A172 (cell line): Measurements from ENCODE around the gene PSTPIP1. TPM values are rescaled to one million over a fixed set of nuclear protein-coding genes. Genes with fewer than 3 reads are reported as not detected.

Experiments
- DNase-seq: peaks from one replicate; pipeline ENCODE4 v3.0.0-alpha.2; 2015; ENCODE audit warnings: low spot score
- total RNA-seq: library from RNA; depleted of rRNA; stranded (reverse); fragments of >200 nt; shearing (Covaris generic); gene quantifications from 2 replicates; pipeline ENCODE4 v1.2.3, GENCODE V29; 2014

Gene PSTPIP1
- total RNA-seq, 1 experiment from 2014 or later: 0.33 TPM

DNA sequence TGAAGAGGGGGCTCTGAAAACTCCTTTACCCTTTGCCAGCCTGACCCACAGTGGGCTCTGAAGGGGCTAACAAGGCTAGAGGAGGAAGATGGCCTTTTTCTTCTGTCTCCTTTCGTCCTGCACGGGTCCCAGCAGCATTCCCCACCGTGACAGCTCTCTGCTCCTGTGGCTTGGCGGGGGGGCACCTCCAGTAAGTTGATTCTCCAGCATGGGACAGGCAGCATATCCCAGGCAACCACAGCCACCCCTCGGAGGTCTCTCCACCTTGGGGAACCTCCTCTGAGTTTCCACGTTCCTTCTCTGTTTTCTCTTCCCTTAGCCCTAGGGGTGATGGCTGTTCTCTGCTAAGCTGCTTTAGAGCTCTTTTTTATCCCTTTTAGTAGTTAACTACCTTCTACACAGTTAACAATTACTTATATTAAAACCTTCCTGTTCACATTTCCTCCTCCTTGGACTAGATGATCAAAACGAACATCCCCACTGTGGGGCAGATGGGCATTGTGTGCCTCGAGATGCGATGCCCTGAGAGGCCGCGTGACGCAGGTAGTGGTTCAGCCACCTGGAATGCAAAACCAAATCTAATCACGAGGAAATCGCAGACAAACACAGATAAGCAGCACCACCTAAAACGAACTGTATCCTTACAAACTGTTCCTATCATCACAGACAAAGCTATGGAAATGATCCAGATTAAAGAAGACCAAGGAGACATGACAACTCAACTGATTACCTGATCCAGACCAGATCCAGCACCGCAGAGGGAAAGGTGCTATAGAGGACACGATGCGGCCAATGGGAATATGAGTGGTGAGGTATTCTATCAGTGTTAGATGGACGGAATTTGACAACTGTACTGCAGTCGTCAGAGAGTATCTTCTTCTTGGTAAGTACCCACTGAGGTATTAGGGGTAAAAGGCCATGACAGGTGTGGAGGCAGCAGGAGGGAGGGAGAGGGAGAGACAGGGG, 48.3 kb downstream of the PSTPIP1 start:
- DNase-seq: no peak

DNA sequence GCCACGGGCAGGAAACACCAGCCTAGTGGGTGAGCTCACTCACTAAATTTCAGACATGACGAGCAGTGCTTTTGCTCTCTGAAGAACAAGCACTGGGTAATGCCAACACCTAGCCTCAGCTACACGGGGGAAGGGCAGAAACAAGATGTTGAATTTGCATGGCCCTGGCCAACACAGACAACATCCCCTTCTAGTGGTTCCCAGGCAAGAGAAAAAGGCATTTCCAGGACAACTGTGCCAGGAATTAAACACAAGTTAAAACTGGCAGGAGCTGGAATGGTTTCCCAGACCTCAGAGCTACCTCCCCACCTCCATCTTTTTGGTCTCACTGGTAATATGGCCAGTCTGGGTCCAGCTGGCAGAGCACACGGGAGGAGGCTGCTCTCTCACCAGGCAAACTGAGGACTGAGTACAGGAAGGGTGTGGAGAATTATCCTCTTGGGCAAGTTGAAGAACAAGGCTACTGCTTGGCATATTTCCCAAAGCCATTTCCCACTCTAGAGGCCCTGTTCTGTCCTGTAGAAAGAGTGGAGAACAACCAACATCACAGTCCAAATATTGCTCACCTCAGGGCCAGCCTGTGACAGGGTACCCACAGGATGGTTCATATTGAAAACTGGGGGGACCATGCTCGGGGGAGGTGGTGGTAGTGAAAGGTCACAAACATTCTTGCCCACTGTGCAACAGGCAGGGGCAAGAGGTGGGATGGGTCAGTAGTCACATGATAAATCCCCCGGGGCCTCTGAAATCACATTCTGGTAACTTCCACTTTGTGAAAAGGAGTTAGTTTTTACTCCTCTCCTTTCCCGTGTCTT, 49.5 kb downstream of the PSTPIP1 start:
- DNase-seq: no peak

DNA sequence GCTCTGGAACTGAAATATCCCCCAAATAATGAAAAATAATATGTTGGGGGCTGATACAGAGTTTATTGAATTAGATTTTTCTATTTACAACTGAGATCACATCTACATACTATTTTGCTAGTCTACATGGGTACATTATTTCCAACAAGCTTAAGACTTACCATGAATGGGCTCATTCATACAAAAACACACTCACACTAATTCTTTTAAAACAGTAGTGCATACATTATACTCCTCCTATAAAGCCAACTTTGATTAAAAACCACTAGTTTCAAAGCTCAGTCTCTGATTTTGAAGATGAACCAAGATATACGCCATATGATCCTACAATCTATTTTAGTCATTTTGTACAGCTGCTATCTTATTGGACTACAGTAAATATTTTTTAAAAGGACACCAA, 51.1 kb downstream of the PSTPIP1 start:
- DNase-seq: no peak

DNA sequence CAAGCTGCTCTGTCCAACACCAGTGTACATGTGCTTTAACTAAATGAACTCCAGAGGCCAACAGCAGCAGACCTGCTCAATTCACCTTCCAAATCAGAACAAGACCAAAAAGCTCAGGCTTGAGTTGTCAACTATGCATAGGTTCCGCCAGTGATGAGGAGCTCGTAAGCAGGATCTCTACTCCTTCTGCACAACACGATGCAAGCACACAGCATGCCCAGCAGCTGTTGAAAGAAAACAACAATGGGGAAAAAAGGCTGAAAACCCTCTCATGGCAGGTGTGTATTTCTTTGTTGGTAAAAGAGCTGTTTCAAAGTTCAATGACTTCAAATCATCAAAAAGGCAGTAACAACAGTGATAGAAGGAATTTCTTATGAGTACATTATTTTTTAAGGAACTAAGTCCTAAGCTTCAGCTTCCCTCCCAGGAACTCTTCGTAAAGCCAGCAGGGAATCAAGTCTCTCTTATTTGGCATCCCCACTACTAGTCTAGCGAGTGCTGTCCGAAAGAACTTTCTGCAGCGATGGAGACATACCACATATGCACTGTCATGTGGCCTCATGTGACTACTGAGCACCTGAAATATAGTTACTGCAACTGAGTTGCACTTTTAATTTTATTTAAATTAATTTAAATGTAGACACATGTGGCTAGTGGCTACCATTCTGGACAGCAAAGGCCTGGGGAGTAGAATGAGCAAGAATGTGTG, 51.9 kb downstream of the PSTPIP1 start:
- DNase-seq: no peak

DNA sequence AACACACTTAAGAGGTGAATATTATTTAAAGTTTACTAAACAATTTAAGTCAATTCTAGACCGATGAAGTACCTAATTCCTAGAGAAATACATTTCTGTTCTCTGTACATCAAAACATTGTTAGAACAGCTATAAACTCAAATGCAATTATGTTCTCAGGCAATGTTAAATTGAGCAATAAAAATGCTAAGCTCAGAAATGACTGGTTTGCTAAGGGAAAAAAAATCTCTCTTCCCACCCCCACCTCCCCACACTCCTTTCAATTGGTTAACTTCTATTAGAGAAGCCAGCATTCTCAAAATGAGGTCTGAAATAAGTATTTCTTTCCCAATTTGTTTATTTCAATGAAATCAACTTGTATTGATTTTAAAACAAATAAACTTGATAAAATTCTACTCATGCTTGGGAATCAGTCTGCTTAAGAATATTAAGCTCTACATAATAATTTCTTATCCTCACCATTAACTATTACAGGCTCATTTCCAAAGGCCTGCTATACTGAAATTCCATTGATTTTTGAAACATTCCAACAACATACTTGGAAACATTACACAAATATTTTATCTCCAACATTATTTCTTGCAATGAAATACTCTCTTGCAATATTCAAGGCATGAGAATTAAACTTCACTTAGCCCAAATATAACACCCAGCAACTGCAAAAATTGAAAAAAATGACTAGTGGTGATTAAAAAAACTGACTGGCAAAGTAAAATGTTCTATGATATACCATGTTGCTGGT, 53.4 kb downstream of the PSTPIP1 start:
- no peak for DNase-seq

DNA sequence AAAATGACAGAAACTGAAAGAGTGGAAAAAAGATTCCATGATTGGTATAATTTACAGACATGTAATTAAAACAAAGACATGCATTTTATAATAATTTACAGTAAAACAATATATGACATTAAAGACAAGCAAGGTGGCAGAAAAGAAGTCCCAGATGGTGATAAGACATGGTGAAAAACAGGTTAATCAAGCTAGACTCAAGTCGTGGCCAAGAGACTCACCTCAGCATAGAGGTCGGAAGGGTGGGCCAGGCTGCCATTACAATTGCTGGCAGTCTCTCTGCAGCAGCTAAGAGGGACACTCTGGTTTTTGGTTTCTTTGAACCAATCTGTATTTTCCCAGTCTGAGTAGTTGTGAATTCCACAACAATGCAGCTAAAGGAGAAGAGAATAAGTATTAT, 57.6 kb downstream of the PSTPIP1 start:
- no peak for DNase-seq

DNA sequence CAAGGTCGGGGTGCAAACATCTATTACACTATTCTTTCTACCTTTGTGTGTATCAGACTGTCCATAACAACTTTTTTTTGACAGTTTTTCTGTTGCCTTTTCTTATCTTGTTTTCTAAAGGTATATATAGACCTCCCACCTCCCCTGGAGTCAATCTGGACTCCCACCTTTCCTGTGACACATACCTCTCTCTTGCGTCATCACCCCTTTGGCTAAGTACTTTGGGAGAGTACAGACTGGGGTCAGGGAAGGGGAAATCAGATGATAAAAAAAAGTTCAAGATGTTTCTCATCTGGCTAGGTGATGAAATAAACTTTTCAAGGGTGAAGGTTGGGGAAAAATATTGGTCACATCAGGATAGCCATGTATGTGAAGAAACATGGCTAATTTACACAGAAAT, 58.8 kb downstream of the PSTPIP1 start:
- no peak for DNase-seq

DNA sequence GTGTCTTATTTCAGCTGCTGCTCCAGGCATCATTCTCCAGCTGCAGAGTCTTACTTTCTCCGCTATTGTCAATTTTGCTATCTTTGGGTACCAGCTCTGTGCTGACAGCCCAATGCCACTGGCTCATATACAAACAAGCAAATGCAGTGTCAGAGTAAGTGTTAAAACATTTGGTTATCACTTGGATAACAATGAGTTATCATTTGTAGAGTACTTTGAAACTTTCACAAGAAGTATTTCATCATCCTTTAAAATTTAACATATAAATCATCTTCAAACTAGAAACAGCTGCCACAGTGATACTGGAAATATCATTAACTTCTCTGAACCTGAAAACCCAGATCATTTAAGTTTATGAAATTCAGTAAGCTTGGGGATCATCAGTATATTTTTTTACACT, 62.1 kb downstream of the PSTPIP1 start:
- DNase-seq: no peak

DNA sequence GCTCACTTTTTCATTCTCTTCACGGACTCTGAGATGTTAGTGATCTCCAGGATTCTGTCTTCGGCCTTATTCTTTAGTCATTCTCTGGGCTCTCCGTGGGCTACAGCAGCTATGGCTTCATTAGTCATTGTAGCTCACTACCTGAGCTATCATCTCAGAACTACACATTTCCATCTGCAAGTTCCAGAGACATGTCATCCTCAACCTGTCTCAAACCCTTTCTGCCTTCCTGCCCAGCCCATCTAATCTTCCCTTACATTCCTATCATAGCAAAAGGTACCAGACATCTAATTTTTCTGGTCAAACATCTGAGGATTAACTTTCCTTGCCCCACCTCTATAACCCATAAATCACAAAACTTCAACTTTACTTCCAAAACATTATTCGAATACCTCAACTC, 62.8 kb downstream of the PSTPIP1 start:
- DNase-seq: no peak

DNA sequence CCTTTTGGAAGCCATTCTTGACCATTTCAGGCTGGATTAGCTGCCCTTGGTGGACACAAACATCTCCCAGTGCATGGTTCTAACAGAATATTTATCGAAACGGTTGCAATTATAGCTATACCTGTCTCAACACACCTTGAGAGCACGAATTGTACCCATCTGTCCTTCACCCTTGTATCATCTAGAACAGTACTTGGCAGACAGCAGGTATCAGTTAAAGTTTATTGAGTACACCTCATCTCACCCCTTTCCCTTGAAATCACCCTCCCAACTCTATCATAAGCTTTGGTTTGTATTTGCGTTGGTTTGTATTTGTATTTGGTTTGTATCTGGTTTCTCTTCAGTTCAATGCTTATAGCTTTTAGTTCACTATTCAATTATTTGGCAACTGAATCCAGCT, 63.5 kb downstream of the PSTPIP1 start:
- no peak for DNase-seq

DNA sequence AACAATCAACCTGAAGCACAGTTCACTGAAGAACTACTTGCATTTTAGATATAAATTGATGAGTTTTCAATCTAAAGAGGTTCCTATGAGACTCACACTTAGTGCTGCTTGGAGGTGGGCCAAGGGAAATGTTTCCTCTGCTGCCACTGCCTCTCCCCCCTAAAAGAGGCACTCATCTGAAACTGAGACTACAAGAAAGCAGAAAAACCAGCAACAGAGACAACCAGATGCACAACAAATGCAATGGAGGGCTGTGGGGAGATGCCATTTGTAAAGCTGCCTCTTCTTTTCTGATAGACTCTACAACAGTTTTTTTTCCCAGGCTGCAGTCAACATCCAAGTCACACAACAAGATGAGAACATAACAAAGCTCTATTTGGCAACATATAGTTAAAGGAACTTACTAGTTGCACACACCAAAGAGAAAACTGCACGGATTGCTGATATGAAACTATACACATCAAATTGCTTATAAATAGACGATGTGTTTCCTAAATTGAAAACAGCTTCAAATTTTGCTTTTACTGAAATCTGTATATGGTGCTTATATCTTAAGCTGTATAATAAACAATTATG, 64.9 kb downstream of the PSTPIP1 start:
- no peak for DNase-seq

DNA sequence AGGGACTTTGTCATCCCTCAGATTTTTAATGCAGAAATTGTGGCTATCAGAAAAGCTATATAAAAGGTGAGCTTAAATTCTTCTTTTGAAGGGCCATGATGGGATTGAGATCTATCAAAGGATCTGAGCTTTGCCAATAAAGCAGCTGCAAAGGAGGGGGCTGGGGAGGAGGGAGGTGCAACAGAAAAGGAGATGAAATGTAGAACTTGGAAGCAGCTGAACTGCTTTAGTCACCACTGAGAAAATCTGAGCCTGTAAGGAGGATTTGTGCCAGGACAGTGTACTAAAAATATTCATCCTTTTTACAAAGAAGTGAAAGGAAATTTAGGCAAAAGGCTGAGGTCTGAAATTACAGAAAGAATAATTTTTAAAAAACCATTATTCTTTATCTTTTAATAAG, 65.6 kb downstream of the PSTPIP1 start:
- no peak for DNase-seq

DNA sequence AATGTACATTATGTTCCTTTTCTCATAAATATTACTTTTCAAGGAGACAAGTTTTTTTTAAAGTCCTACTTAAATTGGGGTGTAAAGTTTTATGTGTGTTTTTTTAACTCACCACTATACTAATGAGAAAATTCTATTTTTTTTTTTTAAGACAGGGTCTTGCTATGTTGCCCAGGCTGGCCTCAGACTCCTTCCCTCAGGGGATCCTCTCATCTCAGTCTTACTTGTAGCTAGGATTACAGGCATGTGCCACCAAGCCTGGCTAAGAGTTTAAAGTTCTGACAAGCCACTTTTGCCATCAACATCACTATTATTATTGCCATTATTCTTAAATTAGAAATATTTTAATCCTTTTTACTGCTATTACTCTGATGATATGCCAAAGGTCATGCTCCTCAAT, 68.3 kb downstream of the PSTPIP1 start:
- no peak for DNase-seq

DNA sequence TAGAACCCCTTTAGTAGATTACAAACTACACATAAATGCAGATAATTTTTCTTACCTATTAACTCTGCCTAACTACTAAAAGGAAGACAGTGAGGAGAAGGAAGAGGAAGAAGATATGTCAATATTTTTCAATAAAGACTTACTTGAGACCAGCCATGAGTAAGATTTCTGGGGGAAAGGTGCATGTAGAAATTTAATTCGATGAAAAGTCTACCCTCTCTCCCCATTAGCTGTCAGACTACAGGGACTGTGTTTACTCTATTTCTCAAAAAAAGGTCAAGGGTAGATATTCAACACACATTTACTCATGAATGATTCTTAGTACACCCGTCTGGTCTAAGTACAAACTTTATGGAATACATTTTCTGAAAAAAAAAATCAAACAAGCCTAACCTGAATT, 69.1 kb downstream of the PSTPIP1 start:
- no peak for DNase-seq

DNA sequence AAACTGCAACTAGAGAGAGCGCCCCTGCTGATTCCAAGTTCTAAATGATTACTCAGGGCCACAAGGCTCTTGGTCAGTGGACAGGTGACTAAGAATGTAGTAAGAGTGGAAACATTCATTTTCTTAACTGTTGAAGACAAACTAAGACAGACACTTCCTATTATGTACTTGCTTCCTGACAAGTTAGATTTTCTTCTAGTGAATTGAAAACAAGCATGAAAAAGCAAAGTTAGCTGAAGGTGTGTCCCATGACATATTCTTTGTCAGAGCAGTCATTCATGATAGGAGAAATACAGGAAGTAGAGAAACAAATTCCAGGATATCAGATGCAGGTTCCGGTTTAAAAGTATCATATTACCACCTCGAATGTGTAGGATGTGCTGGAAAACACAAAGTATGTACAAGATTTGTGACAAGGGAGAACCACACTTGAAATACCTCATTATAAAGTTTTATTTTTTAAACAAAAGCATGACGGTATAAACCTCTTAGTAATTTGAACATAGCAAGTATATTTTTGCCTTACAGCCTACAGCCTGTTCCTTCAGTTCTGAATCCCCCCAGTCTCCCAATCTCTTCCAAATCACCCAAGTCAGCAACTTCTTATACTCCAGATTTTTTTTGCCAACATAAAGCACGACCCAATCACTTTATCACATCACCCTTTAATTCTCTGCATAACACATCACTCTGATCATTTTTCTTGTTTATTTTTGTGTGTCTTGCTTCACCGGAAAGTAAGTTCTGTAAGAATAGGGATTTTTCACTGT, 69.8 kb downstream of the PSTPIP1 start:
- peak; percentile 72 for DNase-seq

DNA sequence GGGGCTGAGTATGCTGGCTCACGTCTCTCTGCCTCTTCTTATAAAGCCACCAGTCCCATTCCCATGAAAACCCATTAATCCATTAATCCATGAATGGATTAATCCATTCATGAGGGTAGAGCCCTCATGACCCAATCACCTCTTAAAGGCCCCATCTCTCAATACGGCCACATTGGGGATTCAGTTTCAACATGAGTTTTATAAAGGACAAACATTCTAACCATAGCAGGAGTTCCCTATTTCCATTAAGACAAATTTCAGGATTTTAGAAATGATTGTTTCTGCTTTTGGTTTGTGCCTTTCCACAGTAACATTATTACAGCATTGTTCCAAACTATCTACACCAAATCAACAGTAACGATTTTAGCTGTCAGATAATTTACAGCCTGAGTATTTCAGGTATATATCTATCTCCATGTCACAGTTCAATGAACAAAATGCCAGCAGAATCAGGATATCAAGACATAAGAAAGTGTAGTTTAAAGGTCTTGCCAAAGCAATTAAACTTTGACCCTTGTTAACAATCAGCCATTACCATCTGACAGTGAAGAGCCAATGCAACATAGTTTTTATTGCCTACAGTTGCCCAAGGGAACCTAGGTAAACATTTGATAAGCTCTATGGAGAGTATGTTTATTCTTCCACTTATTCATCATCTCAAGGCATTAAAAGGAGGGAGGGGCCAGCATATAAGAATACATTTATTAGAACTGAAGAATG, 72.2 kb downstream of the PSTPIP1 start:
- DNase-seq: peak; percentile 11

DNA sequence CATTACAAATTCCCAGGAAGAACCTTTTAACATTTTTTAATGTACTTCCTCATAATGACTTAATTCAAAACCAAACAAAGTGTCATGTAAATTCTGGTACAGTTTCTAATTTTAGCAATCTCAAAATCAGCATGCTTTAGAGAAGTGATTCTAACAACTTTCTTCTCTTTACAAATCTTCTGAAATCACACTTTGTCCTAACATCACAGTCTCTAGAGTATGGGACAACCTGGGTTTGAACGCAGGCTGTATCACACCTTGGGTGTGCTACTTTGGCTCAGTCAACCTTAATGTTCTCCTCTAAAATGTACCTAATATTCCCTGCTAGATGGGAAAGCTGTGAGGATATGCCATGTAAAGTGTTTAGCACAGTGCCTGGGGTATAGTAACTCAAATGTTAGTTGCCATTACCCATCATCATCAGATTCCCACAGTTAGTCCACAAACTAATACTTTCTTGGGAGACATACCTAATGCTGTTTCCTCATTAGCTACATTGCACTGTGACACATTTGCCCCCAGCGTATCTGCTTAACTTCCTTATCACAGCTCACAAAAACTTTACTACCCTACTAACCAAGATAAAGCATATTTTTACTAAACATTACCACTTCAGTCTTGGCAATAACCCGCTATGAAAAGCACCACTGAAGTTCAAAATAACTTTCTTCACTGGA, 72.9 kb downstream of the PSTPIP1 start:
- no peak for DNase-seq

DNA sequence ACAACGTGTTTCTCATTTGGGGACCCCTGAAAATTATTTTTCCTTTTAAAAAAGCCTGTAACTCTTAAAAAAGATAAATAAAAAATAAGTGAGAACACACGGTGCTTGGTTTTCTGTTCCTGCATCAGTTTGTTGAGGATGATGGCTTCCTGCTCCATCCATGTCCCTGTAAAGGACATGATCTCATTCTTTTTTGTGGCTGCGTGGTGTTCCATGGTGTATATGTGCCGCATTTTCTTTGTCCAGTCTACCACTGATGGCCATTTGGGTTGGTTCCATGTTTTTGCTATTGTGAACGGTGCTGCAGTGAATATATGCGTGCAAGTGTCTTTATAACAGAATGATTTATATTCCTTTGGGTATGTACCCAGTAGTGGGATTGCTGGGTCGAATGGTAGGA, 73.7 kb downstream of the PSTPIP1 start:
- DNase-seq: no peak

DNA sequence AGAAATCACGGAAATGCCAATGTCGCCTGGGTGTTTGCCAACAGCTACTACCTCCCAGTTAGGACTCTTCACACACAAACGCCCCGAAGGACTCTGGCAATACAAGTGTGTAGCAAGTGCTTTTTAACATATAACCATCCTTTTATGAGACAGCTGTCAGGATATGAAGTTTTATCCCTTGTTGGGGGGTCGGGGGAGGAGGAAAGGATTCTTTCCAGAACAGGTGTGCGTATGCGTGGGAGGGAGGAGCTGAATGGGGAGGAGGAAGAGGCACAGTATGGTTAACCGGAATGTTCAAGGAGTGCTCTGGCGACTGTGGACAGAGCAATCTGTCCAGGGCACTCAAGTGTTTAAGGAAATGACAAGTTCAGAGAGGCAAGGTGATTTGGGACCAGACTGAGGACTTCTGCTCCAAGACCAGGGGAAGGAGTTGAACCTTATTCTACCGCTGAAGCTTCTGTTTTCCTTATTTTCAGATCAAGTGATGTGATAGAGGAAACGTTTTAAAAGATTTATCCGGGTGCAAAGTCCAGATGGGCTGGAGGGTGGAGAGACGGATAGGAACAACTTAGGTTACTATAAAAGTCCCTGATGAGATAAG, 74.7 kb downstream of the PSTPIP1 start:
- no peak for DNase-seq
